ENCODE data around the gene CTRB1.

DNA sequence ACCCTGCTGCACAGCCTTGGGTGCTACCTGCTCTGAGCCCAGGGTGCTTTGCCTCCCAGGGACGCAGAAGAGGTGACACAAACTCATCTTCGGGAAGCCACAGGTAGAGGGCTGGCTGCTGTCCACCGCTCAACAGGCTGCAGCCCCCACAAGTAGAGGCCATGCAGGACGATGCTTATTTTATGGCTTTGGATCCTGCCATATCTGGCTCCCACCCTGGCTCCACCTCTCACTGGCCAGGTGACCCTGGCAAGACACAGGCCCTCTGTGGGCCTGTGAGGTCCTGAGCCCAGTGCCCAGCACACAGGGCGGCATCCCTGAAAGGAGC, 44.0 kb downstream of the CTRB1 start:
- TF ChIP-seq, protein P1, sequence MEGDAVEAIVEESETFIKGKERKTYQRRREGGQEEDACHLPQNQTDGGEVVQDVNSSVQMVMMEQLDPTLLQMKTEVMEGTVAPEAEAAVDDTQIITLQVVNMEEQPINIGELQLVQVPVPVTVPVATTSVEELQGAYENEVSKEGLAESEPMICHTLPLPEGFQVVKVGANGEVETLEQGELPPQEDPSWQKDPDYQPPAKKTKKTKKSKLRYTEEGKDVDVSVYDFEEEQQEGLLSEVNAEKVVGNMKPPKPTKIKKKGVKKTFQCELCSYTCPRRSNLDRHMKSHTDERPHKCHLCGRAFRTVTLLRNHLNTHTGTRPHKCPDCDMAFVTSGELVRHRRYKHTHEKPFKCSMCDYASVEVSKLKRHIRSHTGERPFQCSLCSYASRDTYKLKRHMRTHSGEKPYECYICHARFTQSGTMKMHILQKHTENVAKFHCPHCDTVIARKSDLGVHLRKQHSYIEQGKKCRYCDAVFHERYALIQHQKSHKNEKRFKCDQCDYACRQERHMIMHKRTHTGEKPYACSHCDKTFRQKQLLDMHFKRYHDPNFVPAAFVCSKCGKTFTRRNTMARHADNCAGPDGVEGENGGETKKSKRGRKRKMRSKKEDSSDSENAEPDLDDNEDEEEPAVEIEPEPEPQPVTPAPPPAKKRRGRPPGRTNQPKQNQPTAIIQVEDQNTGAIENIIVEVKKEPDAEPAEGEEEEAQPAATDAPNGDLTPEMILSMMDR (conservative IDR thresholded peaks at IDR 0.05; ENCODE audit: low read depth, low read length): no peak
- TF ChIP-seq EZH2 (IDR thresholded peaks at IDR 0.05; ENCODE audit: borderline replicate concordance, low read depth, low read length, poor library complexity, severe bottlenecking): no peak
